Adrenal gland (tissue), 12 donors: ENCODE data around the gene COL18A1. TPM values are rescaled to one million over a fixed set of nuclear protein-coding genes. Genes with fewer than 3 reads are reported as not detected.

Source experiments
- DNase-seq, 7 donors: peaks; one replicate each; pipeline ENCODE4 v3.0.0-alpha.2; 2019 to 2020
- H3K27ac ChIP-seq, 5 donors: fragments of 200-600 bp; sonication (generic) in 4 of 5; 1 replicate in 3 of 5; 2 replicates in 2 of 5; pipeline versions ENCODE4 v1.5.1 to v1.8.0; 2016 to 2020; ENCODE audit warnings: mild to moderate bottlenecking in 1 of 5
- H3K27me3 ChIP-seq: fragments of 200-600 bp; 2 replicates; pipeline ENCODE4 v1.8.0; 2021
- H3K36me3 ChIP-seq, 2 donors: fragments of 200-600 bp; replicated peaks in 1 of 2; 1 replicate in 1 of 2; 2 replicates in 1 of 2; pipeline versions ENCODE4 v1.5.1 to v1.8.0; 2018 to 2022
- H3K4me1 ChIP-seq, 2 donors: fragments of 200-600 bp; replicated peaks in 1 of 2; 1 replicate in 1 of 2; 2 replicates in 1 of 2; pipeline versions ENCODE4 v1.5.1 to v1.8.0; 2018 to 2021
- H3K4me3 ChIP-seq, 4 donors: fragments of 200-600 bp; sonication (generic) in 3 of 4; one replicate each; pipeline ENCODE4 v1.5.1; 2016 to 2018
- H3K9me3 ChIP-seq, 3 donors: fragments of 200-600 bp; sonication (generic) in 1 of 3; replicated peaks in 1 of 3; 1 replicate in 2 of 3; 2 replicates in 1 of 3; pipeline versions ENCODE4 v1.5.1 to v1.8.0; 2016 to 2021
- POLR2A ChIP-seq, 2 donors: fragments of 450-650 bp; IDR thresholded peaks; one replicate each; pipeline ENCODE4 v1.6.1; 2017; ENCODE audit warnings: antibody characterized with exemption in 2 of 2, mild to moderate bottlenecking in 2 of 2, moderate library complexity in 1 of 2
- WGBS, 4 donors: extraction: QIAGEN DNeasy Blood & Tissue Kit in 2 of 4; methylation state at CpG; one replicate each; pipeline versions ENCODE4 v1.1.5 to v1.1.7; 2013 to 2017; 5-methylcytosine and 5-hydroxymethylcytosine counted together
- intact Hi-C, 2 donors: fragments of 100-400 bp; cut with DNase I; formaldehyde crosslinking; loops; one replicate each; pipeline versions ENCODE4 v1.14.1 to v1.15.0; 2022 to 2023
- polyA plus RNA-seq, 3 donors: library from polyadenylated mRNA; stranded (reverse); fragments of 200-250 nt in 2 of 3; fragments of 350-450 nt in 1 of 3; fragmentation: Illumina TruSeq in 1 of 3; extraction: RNeasy Lipid Tissue Mini Kit (QIAGEN cat#74804) in 1 of 3; gene quantifications; one replicate each; pipeline ENCODE4 v1.2.3, GENCODE V29; 2013 to 2014
- total RNA-seq, 9 donors: library from RNA; depleted of rRNA in 4 of 9; stranded (reverse); fragments of >200 nt in 4 of 9; fragments of 120-200 nt in 1 of 9; fragmentation: NEBNext Ultra II Directional in 1 of 9; extraction: Animal tissue kit (Norgen Biotek cat#: 25700) in 1 of 9; gene quantifications; one replicate each; pipeline versions ENCODE4 v1.1.0 to v1.2.4, GENCODE V29; 2013 to 2023
- TF ChIP-seq, protein P1 (sequence below), 6 experiments: fragments of 450-650 bp in 4 of 6; fragments of 200-600 bp in 2 of 6; sonication (generic) in 1 of 6; IDR thresholded peaks; 1 replicate in 5 of 6; 2 replicates in 1 of 6; pipeline versions ENCODE4 v1.5.1 to v1.8.0; 2016 to 2021; ENCODE audit warnings: antibody characterized with exemption in 6 of 6, mild to moderate bottlenecking in 2 of 6, moderate library complexity in 1 of 6
- donor health status: healthy with polysubstance abuse.
- donor health status: Bipolar disorder and iron deficiency.
- donor health status: DM: yes; HTN: yes; CAD: no.
- donor health status: DM: no; HTN: no; CAD: no.
- donor health status: DM: no; HTN: no; CAD: no.
- donor health status: DM: yes; HTN: yes; CAD: no.

The COL18A1 gene
- total and polyA plus RNA-seq, 12 donors = 10.9 to 244 (median 141) TPM

DNA sequence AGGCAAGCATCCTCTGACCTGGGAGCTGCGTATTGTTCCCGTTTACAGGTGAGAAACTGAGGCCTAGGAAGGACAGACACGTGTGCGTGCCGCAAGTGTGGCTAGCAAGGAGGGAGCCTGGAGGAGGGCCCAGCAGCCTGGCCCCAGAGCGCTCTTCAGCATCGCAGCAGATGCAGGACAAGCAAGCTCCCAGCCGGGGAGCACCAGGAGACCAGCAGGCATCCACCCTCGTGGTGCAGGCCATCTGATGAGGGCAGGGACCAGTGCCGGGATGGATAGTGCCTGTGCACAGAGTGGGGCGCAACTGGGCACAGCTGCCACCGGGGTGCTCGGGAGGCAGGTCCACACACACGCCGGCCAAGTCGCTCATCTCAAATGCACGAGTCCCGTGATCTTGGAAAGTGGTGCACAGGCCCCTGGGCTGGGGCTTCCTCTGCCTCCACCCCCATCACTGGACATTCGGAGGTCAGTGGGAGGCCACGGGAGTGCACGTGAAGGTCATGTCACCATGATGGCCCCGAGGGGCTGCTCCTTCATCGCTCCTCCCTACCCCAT is 55.1 kb downstream of the COL18A1 start:
- Histone ChIP-seq H3K27ac (peak overlapping the region in 2 of 5 donors; percentile 35 to 61), H3K36me3 (no peaks in the 10 kb centered on the region), H3K4me3 (no peak overlapping the region), H3K27me3 (no peaks in the 10 kb centered on the region), H3K9me3 (no peaks in the 10 kb centered on the region), H3K4me1 (peaks cover 0 to 4% of the 10 kb centered on the region in 2 donors)
- 90 to 96% (median 93%) methylated on average over 16 to 23 of the region's 23 CpGs for WGBS, 4 donors
- DNase-seq = no peak
- intact Hi-C loops = no loop called here
- TF ChIP-seq, protein P1, sequence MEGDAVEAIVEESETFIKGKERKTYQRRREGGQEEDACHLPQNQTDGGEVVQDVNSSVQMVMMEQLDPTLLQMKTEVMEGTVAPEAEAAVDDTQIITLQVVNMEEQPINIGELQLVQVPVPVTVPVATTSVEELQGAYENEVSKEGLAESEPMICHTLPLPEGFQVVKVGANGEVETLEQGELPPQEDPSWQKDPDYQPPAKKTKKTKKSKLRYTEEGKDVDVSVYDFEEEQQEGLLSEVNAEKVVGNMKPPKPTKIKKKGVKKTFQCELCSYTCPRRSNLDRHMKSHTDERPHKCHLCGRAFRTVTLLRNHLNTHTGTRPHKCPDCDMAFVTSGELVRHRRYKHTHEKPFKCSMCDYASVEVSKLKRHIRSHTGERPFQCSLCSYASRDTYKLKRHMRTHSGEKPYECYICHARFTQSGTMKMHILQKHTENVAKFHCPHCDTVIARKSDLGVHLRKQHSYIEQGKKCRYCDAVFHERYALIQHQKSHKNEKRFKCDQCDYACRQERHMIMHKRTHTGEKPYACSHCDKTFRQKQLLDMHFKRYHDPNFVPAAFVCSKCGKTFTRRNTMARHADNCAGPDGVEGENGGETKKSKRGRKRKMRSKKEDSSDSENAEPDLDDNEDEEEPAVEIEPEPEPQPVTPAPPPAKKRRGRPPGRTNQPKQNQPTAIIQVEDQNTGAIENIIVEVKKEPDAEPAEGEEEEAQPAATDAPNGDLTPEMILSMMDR (IDR thresholded peaks at IDR 0.05) = no peak
- no peak for TF ChIP-seq POLR2A (IDR thresholded peaks at IDR 0.05)

DNA sequence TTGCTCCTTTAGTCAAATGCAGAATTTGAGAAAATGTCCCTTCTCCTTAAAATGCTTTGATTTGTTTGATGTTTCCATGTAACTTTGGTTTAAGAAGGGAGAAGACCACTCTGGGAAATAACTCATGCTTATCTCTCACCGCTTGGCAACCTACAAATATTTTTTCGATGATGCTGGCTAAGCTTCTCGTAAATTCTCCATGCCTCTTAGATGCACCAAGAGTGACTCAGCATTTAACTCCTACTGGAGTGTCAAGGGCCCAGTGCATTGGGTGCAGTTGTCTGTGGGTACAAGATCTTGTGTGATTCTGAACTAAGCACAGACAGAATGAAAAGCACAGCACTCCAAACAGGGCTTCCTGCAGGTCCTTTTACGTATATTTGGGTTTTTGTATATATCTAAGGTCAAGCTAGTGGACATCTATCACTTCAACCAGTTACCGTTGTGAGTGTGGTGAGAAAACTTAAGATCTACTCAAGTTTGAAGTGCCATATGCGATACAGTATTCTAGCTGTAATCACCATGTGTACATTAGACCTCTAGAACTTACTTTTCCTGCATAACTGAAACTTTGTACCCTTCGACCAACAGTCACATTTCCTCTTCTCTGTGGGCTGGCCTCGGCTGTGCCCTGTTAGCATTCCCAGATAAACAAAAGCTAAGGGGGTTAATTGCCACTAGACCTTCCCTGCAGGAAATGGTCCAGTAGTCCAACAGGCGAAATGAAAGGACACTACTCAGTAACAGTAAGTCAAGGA is 55.8 kb downstream of the COL18A1 start:
- Histone ChIP-seq H3K9me3 (no peaks in the 10 kb centered on the region), H3K27ac (peak overlapping the region in 2 of 5 donors; percentile 35 to 61), H3K36me3 (no peaks in the 10 kb centered on the region), H3K27me3 (no peaks in the 10 kb centered on the region), H3K4me1 (peaks cover 0 to 4% of the 10 kb centered on the region in 2 donors), H3K4me3 (no peak overlapping the region)
- no peak for DNase-seq
- 73 to 82% (median 81%) methylated on average over 9 of the region's 9 CpGs for WGBS, 4 donors
- TF ChIP-seq, protein P1 (IDR thresholded peaks at IDR 0.05) = no peak
- TF ChIP-seq POLR2A (IDR thresholded peaks at IDR 0.05) = no peak
- intact Hi-C loops = no loop called here

DNA sequence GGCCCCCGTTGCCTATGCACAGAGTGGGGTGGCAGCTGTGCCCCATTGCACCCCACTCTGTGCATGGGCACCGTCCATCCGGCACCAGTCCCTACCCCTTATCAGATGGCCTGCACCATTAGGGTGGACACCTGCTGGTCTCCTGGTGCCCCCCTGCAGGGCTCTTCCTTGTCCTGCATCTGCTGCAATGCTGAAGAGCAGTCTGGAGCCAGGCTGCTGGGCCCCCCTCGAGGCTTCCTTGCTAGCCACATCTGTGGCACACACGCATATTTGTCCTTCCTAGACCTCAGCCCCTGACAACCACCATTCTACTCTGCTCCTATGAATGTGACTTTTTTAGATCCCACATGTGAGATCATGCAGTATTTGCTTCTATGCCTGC is 56.4 kb downstream of the COL18A1 start:
- Histone ChIP-seq H3K36me3 (no peaks in the 10 kb centered on the region), H3K9me3 (no peaks in the 10 kb centered on the region), H3K4me3 (no peak overlapping the region), H3K27me3 (no peaks in the 10 kb centered on the region), H3K27ac (no peak overlapping the region), H3K4me1 (peaks cover 0 to 4% of the 10 kb centered on the region in 2 donors)
- TF ChIP-seq, protein P1 (IDR thresholded peaks at IDR 0.05) = no peak
- no peak for TF ChIP-seq POLR2A (IDR thresholded peaks at IDR 0.05)
- intact Hi-C loops = no loop called here
- WGBS, 4 donors = 96% methylated on average over 5 of the region's 5 CpGs
- DNase-seq = no peak

DNA sequence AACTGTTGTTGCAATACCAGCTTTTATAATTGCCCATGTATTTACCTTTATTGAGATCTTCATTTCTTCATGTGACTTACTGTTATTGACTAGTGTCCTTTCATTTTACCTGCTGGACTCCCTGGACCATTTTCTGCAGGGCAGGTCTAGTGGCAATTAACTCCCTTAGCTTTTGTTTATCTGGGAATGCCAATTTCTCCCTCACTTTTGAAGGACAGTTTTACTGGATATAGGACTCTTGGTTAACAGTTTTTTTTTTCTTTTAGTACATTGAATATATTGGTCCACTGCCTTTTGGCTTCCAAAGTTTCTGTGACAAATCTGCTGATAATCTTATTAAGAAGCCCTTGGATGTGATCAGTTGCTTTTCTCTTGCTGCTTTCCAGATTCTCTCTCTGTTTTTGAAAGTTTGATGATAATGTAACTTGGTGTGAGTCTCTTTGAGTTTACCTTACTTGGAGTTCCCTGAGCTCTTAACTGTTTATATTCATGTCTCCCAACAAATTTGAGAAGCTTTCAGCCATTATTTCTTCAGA is 56.9 kb downstream of the COL18A1 start:
- TF ChIP-seq, protein P1 (IDR thresholded peaks at IDR 0.05) = no peak
- H3K27me3 ChIP-seq = no peaks in the 10 kb centered on the region
- intact Hi-C loops = no loop called here

More for the DNA sequence above, 56.9 kb downstream of the COL18A1 start:
- no peak overlapping the region for H3K27ac ChIP-seq
- no peak for DNase-seq
- H3K9me3 ChIP-seq = no peaks in the 10 kb centered on the region
- no peaks in the 10 kb centered on the region for H3K36me3 ChIP-seq
- H3K4me1 ChIP-seq = peaks cover 0 to 4% of the 10 kb centered on the region in 2 donors
- no peak overlapping the region for H3K4me3 ChIP-seq
